ENCODE measurements around the gene FAAP24.
"Not testable (repeated sequence)": the region's sequence is repeated elsewhere in the genome, so short reads cannot be mapped to it uniquely, and the experiment has no call there.

DNA sequence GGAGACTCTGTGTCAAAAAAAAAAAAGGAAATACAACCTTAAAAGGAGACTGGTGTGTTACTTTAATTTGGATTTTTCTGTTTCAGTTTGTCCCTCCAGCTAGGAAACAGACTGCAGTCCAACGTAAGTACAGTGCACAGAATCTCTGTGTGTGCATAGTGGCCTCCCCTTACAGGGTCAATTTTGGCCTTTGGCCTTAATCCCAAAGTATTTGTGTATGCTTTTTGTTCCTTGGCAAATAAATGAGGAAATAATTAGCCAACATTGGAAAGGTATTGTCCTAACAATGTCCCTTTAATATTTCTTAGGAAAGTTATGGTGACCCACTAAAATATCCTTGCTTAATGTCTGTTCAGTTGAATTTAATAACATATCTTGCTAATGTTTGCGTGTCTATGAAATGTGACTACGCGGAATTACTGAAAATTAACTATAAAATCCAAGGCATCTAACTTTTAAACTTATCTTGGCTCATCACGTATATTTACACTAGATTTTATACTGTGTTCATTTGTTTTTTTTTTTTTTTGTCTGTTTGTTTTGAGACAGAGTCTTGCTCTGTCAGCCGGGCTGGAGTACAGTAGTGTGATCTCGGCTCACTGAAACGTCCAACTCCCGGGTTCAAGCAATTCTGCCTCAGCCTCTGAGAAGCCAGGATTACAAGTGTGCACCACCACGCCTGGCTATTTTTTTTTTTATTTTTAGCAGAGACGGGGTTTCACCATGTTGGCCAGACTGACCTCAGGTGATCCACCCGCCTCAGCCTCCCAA lies 53.6 kb downstream of the FAAP24 start:
- not testable (repeated sequence) for TF ChIP-seq CTCF, EP300, POLR2AphosphoS5, POLR2A (IDR thresholded peaks at IDR 0.05)
